ENCODE data around the gene CELSR1.

GRCh38 chr22:46478083-46478551 is 59.3 kb downstream of the CELSR1 start:
- TF ChIP-seq CTCF (IDR thresholded peaks at IDR 0.05; ENCODE audit: low read depth, low read length, poor library complexity, severe bottlenecking), result no peak
- TF ChIP-seq EZH2phosphoT487 (IDR thresholded peaks at IDR 0.05; ENCODE audit: borderline replicate concordance, low read length), result no peak

Data from DOHH2 (cell line).